Omental fat pad (tissue), 4 donors: ENCODE results near the gene CYP2R1. TPM values are rescaled to one million over a fixed set of nuclear protein-coding genes. Genes with fewer than 3 reads are reported as not detected.
"Not testable (repeated sequence)": the region's sequence is repeated elsewhere in the genome, so short reads cannot be mapped to it uniquely, and the experiment has no call there.

Source experiments
- ATAC-seq: fragments of 150-250 bp; one replicate; pipeline ENCODE4 v1.9.1; 2016; ENCODE audit warnings: mild to moderate bottlenecking, moderate library complexity; ENCODE audit not compliant: low FRiP score
- DNase-seq: peaks from one replicate; pipeline ENCODE4 v3.0.0-alpha.2; 2019; ENCODE audit warnings: low spot score
- CTCF ChIP-seq, 3 donors: fragments of 450-650 bp; IDR thresholded peaks; one replicate each; pipeline ENCODE4 v1.5.1; 2016 to 2017; ENCODE audit warnings: antibody characterized with exemption in 3 of 3, mild to moderate bottlenecking in 3 of 3, moderate library complexity in 2 of 3
- total RNA-seq, 4 donors: library from RNA; depleted of rRNA; stranded (reverse); fragments of >200 nt; gene quantifications; one replicate each; pipeline ENCODE4 v1.1.0, GENCODE V29; 2016

The CYP2R1 gene
- total RNA-seq, 4 donors from 2014 or later = 7.0 to 24.6 (median 11.0) TPM

DNA sequence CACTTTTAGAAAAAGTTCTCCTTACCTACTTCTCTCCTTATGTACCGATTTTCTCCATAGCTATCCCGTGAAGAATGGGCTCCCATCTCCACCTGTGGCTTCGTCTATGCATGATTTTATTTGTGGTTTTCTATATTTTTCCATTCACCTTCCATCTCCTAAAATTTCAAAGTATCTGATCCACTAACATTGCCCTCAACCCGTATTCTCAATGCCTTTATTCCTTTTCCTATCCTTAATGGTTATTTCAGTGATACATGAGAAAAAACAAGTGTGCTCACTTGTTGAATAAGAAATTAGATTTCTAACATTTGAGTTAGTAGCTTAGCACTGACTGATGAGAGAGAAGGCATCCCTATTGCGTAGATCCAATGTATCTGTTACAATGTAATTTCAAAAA is 16.9 kb downstream of the CYP2R1 start:
- DNase-seq = no peak
- no peak for TF ChIP-seq CTCF (IDR thresholded peaks at IDR 0.05)
- no peak for ATAC-seq

- ATAC-seq = no peak
- no peak for DNase-seq
- TF ChIP-seq CTCF (IDR thresholded peaks at IDR 0.05) = no peak
Measured at GRCh38 chr11:14873632-14874031, 18.4 kb downstream of the CYP2R1 start.

- ATAC-seq (no peak), DNase-seq (no peak)
- no peak for TF ChIP-seq CTCF (IDR thresholded peaks at IDR 0.05)
Measured at GRCh38 chr11:14872032-14872431, 20.0 kb downstream of the CYP2R1 start.

DNA sequence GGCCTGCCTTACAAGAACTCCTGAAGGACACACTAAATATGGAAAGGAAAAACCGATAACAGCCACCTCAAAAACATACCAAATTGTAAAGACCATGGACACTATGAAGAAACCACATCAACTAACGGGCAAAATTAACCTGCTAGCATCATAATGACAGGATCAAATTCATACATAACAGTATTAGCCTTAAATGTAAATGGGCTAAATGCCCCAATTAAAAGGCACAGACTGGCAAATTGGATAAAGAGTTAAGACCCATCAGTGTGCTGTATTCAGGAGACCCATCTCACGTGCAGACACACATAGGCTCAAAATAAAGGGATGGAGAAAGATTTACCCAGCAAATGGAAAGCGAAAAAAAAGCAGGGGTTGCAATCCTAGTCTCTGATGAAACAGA is 28.3 kb downstream of the CYP2R1 start:
- DNase-seq, ATAC-seq: not testable (repeated sequence)

DNA sequence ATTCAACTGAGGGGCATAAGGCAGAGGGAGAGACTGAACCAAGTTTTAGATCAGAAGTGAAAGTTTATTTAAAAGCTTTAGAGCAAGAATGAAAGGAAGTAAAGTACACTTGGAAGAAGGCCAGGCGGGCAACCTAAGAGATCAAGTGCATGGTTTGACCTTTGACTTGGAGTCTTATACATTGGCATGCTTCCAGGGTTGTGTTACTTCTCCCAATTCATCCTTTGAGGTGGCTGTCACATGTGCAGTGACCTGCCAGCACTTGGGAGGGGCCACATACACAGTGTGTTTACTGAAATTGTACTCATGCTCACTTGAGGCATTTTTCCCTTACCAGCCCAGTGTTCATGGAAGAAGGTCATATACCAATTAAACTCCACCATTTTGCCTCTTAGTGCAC is 30.4 kb downstream of the CYP2R1 start:
- no peak for DNase-seq
- TF ChIP-seq CTCF (IDR thresholded peaks at IDR 0.05) = no peak
- ATAC-seq = no peak

DNA sequence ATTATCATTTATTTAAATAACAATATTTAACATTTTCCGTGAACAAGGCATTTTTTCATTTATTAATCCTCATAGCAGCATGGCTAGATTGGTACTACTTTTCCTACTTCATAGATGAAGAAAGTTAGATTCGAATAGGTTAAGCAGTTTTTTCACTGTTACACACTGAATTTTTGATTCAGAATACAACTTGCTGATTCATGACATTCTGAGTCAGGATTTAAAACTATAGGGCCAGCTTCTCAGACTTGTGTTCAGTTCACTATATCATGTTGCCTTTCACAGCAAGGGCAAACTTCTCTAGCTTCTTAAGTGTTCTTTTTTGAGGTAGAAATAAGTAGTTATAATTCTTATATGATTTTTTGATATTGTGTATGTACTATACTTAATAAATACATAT is 31.5 kb downstream of the CYP2R1 start:
- DNase-seq (no peak), ATAC-seq (no peak)
- no peak for TF ChIP-seq CTCF (IDR thresholded peaks at IDR 0.05)

GRCh38 chr11:14858404-14858803 is 33.6 kb downstream of the CYP2R1 start:
- no peak for TF ChIP-seq CTCF (IDR thresholded peaks at IDR 0.05)
- ATAC-seq (no peak), DNase-seq (no peak)

DNA sequence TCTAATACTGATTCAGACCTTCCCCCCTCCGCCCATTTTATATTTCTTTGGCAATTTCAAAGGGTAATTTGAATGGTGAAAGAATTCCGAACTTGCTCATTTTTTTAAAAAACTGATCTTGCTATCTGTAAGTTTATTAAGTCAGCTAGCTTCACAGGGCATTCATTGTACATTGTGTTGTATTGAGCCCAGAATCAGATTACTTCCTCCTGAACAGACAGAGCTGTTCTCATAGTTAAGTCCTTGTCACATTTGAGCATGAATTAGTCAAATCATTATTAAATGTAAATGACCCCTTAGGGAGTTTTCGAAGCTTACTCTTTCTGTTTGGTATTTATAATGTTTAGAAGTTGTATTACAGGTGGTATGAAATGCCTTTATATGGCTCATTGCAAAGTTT is 34.4 kb downstream of the CYP2R1 start:
- DNase-seq (no peak), ATAC-seq (no peak)

More for the DNA sequence above, 34.4 kb downstream of the CYP2R1 start:
- TF ChIP-seq CTCF (IDR thresholded peaks at IDR 0.05) = no peak
